ENCODE results near the gene PHLPP2. TPM values are rescaled to one million over a fixed set of nuclear protein-coding genes. Genes with fewer than 3 reads are reported as not detected.

Gene PHLPP2
- total and polyA plus RNA-seq, 10 of the 15 experiments (the other 5 are each of a cell fraction or from before 2014, with no cell fraction given), result 1.0 to 13.2 (median 7.0) TPM

DNA sequence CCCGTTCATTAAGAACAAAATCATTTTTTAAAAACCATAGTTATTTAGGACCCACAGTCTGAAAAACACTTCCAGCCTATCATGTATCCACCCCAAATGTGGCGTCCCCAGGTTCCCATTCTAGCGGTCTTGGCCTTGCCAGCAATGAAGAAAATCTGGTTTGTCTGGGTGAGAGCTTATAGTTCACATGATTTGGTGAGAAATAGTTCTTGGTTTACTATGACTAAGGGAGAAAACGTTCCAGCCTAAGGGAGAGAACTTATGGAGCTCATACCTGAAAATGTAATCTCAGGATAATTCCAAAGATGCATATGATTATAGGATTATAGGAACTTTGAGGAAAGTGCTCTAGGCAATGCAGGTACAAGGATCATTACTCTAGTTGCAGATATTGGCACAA is 93.7 kb downstream of the PHLPP2 start:
- Histone ChIP-seq H3K36me3 (ENCODE audit: control insufficient read depth in 2 of 2, insufficient read depth in 2 of 2, low read length in 1 of 2) (no peaks in the 10 kb centered on the region), H4K20me1 (ENCODE audit: control insufficient read depth, insufficient read depth) (no peaks in the 10 kb centered on the region), H3K4me3 (no peak overlapping the region), H3K27me3 (replicated peaks in 1 of 2; ENCODE audit: control insufficient read depth in 2 of 2, insufficient read depth in 2 of 2, low read length in 1 of 2) (no peaks in the 10 kb centered on the region; a peak in 1 of 4 replicates), H3K4me1 (ENCODE audit: control insufficient read depth, insufficient read depth, low read length) (no peaks in the 10 kb centered on the region), H3K9me3 (replicated peaks; ENCODE audit: control insufficient read depth, insufficient read depth, low read length) (no peaks in the 10 kb centered on the region), H3K27ac (ENCODE audit: control insufficient read depth, insufficient read depth) (no peak overlapping the region), H3K79me2 (ENCODE audit: control insufficient read depth, insufficient read depth, low read length) (no peaks in the 10 kb centered on the region), H3K9ac (ENCODE audit: control insufficient read depth, insufficient read depth, low read length) (no peak overlapping the region), H2AFZ (ENCODE audit: control insufficient read depth, low read depth, low read length) (no peak overlapping the region), H3K4me2 (ENCODE audit: control insufficient read depth, insufficient read depth) (no peak overlapping the region)
- ChIA-PET POLR2A (no interaction called here), RAD21 (ENCODE audit: unreplicated experiment) (no interaction called here), SMC1A (ENCODE audit: uncharacterized antibody, unreplicated experiment) (no interaction called here), CTCF (interaction anchor here (1.3 kb wide), 1 partner anchor 66 kb away, joined by 4 read pairs; no protein-coding TSS in a partner anchor)
- TF ChIP-seq, protein P1, sequence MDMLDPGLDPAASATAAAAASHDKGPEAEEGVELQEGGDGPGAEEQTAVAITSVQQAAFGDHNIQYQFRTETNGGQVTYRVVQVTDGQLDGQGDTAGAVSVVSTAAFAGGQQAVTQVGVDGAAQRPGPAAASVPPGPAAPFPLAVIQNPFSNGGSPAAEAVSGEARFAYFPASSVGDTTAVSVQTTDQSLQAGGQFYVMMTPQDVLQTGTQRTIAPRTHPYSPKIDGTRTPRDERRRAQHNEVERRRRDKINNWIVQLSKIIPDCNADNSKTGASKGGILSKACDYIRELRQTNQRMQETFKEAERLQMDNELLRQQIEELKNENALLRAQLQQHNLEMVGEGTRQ (IDR thresholded peaks at IDR 0.05; ENCODE audit: borderline replicate concordance, low read depth, low read length), result no peak
- TF ChIP-seq SIX5 (IDR thresholded peaks at IDR 0.05; ENCODE audit: low read depth, low read length, severe bottlenecking), result no peak
- TF ChIP-seq NR2F1 (conservative IDR thresholded peaks at IDR 0.05), result no peak
- no peak for TF ChIP-seq SMC3 (IDR thresholded peaks at IDR 0.05; ENCODE audit: borderline replicate concordance, low read length)
- TF ChIP-seq NR2C2 (IDR thresholded peaks at IDR 0.05; ENCODE audit: borderline replicate concordance, control insufficient read depth, insufficient read length, low read depth), result no peak
- TF ChIP-seq PAX5 (IDR thresholded peaks at IDR 0.05; ENCODE audit: borderline replicate concordance, low read depth, low read length), result no peak
- TF ChIP-seq, protein P2, sequence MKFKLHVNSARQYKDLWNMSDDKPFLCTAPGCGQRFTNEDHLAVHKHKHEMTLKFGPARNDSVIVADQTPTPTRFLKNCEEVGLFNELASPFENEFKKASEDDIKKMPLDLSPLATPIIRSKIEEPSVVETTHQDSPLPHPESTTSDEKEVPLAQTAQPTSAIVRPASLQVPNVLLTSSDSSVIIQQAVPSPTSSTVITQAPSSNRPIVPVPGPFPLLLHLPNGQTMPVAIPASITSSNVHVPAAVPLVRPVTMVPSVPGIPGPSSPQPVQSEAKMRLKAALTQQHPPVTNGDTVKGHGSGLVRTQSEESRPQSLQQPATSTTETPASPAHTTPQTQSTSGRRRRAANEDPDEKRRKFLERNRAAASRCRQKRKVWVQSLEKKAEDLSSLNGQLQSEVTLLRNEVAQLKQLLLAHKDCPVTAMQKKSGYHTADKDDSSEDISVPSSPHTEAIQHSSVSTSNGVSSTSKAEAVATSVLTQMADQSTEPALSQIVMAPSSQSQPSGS (IDR thresholded peaks at IDR 0.05; ENCODE audit: low read length), result no peak
- TF ChIP-seq POLR2AphosphoS2 (IDR thresholded peaks at IDR 0.05; ENCODE audit: low read depth, low read length), result no peak
- TF ChIP-seq CBFB (IDR thresholded peaks at IDR 0.05; ENCODE audit: low read depth), result no peak
- TF ChIP-seq SMAD1 (IDR thresholded peaks at IDR 0.05; ENCODE audit: low read depth, partially characterized antibody), result no peak
- no peak for TF ChIP-seq YBX1 (IDR thresholded peaks at IDR 0.05)
- TF ChIP-seq NRF1 (conservative IDR thresholded peaks at IDR 0.05; ENCODE audit: low read depth, low read length), result no peak
- TF ChIP-seq, protein P3, sequence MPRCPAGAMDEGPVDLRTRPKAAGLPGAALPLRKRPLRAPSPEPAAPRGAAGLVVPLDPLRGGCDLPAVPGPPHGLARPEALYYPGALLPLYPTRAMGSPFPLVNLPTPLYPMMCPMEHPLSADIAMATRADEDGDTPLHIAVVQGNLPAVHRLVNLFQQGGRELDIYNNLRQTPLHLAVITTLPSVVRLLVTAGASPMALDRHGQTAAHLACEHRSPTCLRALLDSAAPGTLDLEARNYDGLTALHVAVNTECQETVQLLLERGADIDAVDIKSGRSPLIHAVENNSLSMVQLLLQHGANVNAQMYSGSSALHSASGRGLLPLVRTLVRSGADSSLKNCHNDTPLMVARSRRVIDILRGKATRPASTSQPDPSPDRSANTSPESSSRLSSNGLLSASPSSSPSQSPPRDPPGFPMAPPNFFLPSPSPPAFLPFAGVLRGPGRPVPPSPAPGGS (IDR thresholded peaks at IDR 0.05; ENCODE audit: borderline replicate concordance, insufficient read depth, low read depth, low read length, poor library complexity, severe bottlenecking), result no peak
- no peak for TF ChIP-seq BHLHE40 (IDR thresholded peaks at IDR 0.05; ENCODE audit: borderline replicate concordance in 1 of 2, low read depth in 2 of 2, low read length in 1 of 2)
- in situ Hi-C loops (cut with MboI), result no loop called here
- no peak for FAIRE-seq
- ATAC-seq, result no peak
- no peak for DNase-seq (ENCODE audit: low read depth, low spot score)
- 55% methylated on average over 4 of the region's 4 CpGs for WGBS (ENCODE audit: insufficient coverage, insufficient replicate concordance, low lambda C conversion rate, missing lambda C conversion rate)
- no TSS peak for BruUV-seq (replicated peaks)
- intact Hi-C loops (cut with micrococcal nuclease; ENCODE audit: unreplicated experiment), result no loop called here

Data from GM12878 (cell line).